NOMO-1 (cell line): ENCODE measurements around the gene CDH2.

Experiments used
- DNase-seq, 2 experiments: peaks; one replicate each; lab custom pipeline; 2025; ENCODE audit not compliant: unreplicated experiment in 2 of 2; lab: John Stamatoyannopoulos, UW

The CDH2 gene

DNA sequence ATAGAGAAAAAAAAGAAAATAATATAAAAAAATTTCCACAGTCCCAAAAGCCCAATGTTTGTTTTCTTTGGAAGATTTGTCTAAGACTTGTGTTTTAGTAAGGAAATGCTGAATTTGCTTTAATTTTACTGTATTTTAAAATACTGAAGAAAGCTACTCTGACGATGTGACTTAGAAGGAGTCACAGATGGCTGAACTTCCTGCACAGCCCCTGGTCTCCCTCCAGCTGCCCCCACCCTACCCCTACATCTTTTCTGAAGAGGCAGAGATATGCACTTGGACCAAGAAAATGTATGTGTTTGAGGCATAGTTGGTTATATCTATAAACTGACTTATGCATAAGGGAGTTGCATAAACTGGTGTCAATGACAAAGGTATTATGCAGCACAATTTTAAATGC is 172.3 kb downstream of the CDH2 start:
- DNase-seq: no peak

DNA sequence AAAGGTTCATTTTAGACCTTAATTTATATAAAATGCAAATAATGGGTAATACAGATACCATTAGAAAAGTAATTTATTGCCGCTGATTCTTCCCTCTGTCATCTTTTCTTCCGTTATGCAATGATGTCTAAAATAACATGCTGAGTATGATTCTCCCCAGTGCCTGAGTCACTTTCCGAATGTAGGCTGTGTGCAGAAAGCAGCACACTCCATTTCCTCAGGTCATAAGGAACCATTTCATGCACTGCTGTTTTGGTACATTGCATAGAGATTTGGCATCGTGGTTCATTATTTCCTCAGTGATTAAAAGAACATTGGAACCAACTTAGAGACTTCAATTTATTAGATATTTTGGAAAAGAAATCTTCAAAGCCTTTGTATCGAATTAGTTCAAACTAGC is 173.5 kb downstream of the CDH2 start:
- DNase-seq: no peak

DNA sequence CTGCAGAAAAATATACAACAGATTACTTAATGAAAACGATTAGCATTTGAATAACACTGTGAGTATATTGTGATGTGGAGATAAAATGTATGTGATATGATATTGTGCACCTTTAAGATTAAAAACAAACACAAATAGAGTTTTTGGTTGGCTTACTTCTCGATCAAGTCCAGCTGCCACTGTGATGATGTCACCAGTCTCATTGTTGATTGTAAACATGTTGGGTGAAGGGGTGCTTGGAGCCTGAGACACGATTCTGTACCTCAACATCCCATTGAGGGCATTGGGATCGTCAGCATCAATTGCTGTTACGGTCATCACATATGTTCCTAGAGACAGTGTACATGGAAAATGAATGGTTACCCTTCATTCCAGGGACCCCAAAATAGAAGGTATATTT is 174.1 kb downstream of the CDH2 start:
- DNase-seq: no peak

DNA sequence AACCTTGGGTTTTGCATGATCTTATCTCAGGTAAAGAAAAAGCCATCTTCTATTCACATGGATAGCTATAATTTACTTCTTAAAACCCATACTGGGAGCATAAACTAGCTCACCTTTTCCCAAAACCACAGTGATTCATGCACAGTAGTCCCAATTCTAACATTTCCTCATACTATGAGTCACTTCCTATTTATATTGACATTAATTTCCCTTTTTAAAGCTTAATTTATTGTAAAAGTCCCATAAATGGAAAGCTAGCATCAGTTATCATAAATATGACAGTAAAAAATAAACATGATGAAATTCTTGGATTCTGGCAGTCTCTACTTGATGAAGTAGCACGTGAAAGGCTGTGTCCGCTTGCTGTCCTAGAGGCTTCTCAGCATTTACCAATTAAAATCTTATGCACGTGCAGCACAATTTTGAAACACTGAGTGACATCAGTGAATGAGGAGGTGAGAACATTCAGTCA is 180.1 kb downstream of the CDH2 start:
- DNase-seq: no peak

DNA sequence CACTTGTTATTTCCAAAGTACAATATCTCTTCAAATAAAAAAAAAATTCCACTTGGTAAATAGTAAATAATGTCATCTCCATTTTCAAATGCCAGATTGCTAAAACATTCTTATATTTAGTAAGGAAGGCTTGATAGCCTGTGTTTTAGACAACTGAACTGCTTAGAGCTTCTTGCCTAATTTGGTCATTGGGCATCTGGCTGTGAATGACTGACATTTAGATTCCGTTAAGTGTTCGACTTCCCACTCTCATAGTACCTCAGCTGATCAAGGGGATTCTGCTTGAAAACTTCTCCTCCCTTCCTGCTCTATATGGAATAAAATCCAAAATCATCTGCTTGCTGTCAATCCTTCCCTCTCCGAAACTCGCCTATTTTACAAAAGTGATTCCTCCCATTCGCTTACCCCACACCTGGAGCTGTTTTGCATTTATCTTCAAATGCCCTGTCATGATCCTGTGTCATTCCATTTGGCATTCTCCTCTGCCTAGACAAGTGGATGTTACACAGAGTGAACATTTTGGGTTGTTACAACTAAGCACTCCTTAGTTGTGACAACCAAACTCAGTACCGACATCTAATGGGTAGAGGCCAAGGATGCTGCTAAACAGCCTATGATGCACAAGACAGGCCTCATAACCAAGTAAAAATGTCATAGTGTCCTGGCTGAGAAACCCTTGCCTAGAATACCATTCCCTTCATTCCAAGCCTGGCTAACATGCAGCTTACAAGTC is 181.0 kb downstream of the CDH2 start:
- DNase-seq: no peak

DNA sequence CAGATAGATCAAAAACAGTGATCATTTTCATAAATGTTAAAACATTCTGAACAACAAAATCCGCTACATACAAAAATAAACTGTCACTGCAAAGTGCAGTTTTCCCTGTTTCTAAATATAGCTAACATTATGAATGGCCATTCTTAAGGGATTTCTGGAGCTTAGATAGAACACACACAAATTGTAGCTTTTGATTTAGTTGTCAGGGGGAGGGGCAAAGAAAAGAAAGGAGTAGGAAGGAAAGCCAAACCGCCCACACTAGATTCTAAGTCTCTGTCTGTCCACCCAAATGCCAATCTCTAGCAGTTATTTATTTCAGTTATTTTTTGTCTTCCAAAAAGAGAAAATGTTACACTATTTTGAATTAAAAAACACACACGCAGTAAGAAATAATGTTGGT is 182.4 kb downstream of the CDH2 start:
- no peak for DNase-seq

DNA sequence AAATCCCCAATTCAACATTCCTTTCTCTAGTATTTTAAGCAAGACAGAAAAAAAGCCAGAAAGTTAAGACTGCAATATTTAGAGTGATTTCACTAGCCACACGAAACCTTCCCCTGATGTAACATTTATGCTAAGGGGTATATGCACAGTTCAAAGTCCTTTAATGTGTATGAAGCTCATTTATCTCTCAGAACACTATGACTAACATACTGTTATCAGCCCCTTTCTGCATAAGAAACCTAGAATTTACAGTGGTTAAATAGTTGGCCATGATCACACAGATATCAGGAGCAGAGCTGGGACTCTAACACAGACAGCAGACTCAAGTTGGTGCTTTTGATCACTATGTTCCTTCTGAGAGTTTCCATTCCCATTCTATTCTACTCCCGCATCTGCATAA is 185.5 kb downstream of the CDH2 start:
- no peak for DNase-seq

DNA sequence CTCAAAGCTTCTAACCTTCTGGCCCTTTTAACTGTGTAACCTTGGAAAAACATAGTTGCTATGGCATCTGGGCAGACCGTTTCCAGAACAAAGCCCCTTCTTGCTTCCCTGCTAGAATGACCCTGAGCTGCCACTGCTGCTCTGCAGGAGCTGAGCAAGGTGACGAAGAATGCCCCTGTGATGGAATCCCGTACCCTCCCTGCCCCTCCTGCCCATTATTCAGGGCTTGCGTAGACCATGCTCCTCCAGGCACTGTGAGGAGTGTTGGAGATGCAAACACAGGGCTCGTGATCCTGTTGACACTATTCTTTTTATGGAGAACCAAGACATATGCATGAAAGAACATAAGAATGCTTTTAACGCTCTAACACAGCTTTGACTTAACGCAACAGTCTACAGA is 191.1 kb downstream of the CDH2 start:
- no peak for DNase-seq

DNA sequence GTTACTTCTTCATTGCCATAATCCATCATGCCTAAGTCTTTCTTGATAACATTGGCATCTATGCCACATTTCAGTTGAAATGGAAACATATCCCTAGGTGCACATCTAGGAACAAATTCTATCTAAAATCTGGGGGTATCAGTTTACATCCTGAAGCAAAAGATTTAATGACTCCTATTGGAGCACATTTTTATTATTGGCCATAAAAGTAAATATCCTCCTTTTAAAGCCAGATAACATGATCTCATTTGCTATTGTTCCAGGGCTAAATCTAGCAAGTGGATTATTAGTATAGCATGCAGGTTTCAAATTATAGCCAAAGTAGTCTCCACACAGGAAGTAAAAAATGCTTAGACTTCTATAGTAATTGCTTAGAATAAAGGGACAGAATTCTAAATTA is 193.2 kb downstream of the CDH2 start:
- no peak for DNase-seq

DNA sequence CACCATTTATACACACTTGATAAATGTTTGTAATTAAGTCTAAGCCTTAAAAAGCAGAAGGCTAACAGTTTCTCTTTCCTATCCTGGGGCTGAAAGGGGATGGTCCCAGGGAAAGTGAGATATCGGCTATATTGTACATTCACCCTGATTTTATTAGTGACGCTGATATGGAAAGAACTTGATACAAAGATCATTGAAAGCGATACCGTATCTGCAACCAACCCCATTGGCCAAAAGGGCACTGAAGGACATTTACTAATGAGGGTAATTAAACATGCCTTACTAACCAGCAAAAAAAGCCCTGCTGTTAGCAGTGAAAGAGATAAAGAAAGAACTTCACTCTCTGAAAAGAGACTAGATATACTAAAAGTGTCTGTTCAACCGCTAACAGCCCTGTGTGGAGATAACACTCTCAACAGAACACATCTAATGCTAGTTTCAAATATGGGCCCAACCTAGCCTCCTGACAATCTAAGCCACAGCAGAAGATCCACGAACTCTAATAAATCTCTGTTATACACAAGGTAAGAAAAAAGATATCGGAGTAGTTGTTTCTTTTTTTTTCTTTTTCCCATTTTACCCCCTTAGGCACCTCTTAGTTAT is 200.0 kb downstream of the CDH2 start:
- no peak for DNase-seq

DNA sequence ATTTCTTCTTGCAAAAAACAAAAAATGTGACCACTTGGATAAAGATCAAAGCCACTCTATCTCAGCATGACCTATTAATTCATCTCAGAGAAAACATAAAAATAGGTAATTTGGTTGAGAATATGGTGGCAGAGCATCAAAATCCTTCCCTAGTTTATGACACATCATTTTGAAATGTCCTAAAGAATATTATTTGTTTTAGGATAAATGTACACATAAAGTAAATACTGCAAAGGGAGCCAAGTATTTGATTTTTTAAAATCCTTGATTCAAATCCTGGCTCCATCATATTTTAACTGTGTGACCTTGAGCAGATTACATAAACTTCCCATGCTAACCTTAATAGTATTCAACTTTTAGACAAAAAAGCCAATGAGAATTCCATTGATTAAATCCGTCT is 206.6 kb downstream of the CDH2 start:
- DNase-seq: no peak

DNA sequence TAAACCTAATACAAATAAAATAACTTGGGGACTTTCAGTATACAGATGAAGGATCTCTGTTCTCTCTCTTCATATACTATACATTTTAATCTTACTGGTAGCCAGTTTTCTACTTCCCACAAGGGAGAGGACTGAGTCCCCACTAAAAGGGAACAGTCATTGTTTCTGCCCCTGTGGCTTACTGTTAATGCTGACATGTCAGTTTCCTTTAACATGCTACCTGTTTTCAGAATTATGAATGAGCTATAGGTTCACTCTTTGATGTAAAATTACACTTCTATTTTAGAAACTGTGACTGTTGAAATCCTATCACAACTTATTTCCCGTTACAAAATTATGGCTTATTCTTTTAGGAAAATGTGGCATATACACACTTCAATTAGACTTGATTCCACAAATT is 207.7 kb downstream of the CDH2 start:
- no peak for DNase-seq

DNA sequence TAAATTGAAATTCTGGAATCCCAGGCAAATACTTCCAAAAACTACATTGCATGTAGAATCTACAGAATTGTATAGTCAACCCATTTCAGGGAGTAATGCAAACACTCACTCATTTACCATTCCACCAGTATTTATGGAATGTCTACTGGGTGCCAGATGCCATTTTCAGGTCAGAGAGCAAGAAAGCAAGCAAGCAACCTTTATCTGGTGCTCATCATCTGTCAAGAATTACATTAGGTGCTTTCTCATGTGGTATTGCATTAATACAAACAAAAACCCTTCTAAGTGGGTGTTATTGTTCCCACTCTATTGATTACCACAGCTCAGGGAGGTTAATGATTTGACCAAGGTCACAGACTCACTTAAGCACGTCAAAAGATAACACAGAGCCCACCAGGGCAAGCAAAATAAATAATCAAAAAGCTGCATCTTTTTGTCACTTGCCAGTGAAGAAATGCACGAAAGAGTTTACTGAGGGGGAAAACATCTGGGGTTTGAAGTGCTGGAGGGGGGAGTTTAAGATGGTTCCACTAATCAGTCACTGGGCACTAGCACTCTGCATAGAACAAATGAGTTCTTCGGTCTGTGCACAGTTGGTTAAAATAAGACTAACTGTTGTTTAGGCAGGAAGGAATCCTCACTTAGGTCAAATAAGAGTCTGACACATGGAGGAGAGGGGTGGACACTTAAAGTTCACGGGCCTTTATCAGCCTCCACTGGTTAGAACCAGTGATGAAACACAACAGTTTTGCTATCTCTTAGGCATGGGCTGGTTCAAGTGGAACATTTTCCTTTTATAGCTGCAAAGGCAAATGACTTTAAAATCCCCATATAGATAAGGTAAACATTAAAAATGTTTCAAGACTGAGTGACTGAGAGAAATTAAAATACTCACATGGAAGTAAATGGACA is 208.8 kb downstream of the CDH2 start:
- no peak for DNase-seq

DNA sequence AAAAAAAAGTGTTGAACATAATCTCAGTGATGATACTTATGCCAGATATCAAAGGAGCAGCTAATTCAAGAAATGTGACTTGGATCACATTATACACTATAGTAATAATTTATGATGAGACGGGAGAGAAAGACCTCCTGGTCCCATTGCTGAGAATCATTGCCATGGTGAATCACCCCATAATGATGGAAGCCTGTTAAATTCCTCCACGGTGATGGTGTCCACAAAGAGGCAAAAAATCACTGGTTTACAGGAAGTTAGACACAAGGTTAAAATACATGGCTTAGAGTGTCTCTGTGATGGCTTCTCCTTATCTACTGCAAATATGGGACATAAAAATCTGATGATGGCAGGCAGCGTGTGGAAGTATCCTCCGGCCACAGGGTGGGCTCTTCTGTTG is 210.0 kb downstream of the CDH2 start:
- DNase-seq: no peak

DNA sequence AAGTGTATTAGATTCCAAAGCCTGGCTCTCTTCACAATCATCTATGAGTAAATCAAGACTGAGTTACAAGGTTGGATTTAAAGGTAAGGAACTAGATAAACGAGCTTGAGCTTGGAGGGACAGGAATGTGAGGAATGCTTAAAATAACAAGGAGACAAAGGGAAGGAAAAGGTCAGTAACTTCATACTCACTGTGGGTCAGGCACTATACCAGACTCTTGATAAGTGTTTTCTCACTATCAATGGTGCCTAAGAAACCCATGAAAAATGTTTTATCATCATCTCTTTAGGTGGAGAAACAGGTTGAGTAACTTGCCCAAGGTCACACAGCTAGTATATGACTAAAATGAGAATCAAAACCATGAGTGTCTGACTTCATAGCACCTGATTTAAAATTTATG is 212.1 kb downstream of the CDH2 start:
- no peak for DNase-seq

DNA sequence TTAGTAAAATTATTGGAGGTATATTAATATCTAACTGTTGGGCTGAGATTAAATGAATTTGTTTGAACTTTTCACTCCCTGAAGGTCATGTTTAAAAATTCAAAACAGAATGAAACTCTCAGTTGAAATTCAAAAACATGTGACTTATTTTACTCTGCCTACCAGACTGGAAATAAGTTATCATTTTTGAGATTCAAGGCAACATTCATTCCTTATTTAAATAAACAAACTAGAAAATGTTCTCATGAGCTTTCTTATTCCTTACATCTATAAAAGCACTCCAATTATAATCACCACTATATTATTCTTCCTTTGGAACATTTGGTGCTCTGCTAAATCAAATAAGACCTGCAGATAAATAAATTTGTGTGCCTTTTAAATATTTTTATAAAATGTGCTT is 217.8 kb downstream of the CDH2 start:
- no peak for DNase-seq

DNA sequence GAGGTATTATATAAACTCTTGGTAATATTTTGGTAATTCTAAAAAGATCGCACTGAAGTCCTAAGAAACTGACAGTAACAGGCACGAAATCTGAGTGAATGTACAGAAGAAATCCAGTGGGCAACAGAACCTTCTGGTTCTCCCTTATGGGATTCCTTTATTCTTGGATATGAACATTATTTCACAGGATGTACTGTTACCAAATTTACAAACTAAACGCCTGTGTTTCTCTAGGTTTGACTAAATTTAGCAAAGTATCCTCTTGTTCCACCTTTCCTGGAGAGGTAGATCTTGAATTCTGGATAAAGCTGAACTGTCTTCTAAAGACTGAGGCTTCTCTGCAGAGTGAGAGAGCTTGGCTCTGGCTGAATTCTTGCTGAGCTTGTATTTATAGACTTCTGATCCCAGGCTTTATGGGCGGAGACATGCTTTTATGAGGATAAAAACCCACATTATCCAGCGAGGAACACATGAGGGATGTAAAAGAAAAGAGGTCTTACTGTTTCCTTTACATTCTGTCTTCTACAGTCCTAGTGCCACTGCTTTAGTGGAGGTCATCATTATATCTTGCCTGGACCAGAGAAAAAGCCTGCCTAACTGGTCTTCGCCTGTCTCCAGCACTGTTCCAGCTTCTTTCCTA is 220.8 kb downstream of the CDH2 start:
- DNase-seq: no peak

DNA sequence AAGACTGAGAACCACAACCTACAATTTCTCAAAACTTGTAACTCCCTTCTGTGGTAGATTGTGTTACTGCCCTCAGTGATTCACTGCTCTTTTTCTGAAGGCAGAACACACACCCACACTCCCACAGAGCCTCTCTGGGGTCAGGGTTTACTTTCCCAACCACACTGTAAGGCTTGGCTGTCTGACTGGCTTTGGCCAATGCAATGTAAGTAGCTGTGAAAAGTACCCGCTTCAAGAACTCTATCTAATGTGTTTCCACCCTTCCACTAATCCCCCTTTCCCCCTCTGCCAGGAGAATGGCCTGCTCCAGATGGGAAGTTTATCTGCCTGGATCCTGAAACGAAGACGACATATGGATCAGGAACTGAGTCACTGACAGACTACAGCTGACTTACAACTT is 222.7 kb downstream of the CDH2 start:
- no peak for DNase-seq

DNA sequence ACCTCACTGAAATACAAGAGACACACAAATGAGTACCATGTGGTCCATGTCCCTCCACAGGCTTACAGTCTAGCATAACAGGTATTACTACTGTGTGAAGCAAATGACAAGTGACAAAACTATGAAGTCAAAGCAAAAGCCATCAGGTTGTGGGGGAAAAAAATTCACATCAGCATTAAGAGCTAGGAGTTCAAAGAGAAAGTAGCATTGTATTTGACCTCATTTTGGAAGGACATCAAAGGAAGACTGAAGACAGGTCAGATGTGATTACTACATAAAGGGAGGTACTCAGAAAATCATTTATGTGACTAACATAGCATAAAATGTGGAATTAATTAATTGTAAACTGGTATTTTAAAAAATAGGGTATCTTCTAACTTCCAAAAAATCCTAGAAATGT is 224.2 kb downstream of the CDH2 start:
- DNase-seq: no peak

DNA sequence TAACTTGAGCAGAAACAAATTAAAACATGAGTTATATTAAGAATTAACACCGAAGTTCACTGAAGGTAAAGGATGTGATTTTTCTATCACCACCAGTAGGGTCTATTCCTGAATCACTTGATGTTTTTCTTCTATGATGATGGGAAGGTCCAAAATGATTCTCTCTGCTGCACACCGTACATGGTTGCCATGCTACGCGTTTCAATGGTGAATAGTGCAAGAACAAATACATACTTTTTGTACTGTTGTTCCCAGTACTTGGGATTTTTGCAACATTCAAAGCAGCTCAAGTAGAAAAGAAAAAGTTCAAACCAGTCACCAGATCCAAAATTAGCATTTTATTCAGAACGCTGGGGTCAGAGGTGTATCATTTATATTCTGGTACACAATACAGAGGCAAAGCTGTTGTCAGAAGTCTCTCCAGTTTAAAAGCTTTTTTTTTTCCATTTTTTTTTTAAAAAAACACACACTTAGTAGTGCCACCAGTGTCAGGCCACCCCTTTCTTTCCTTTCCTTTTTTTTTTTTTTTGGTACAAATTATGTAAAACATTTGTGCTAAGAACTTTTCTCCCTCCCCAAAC is 226.2 kb downstream of the CDH2 start:
- DNase-seq: no peak

DNA sequence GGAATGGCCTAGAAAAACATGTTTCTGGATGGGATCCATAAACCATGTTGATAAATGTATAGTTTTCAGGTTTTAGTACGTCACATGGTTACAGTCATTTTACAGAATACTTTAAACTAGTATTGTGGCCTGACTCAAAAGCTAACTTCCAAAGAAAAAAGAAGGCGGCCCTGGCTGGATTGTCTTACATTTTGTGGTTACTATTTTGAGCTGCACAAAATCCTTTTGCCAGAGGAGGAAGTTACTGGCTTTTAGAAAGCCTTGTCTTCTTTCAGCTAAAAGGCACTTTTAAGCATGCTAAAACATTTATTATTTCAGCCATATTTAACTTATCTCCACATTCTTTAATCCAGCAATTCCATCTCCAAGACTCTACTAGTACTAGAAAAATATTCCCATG is 227.9 kb downstream of the CDH2 start:
- no peak for DNase-seq
